NCI-H748 treated with DMSO at 0.1 percent for 48 hours (cell line): Measurements from ENCODE around the gene METTL6.
"Not testable (repeated sequence)": the region's sequence is repeated elsewhere in the genome, so short reads cannot be mapped to it uniquely, and the experiment has no call there.

ENCODE experiments used
- DNase-seq: peaks from one replicate; lab custom pipeline; 2025; lab: John Stamatoyannopoulos, UW

Gene METTL6, protein sequence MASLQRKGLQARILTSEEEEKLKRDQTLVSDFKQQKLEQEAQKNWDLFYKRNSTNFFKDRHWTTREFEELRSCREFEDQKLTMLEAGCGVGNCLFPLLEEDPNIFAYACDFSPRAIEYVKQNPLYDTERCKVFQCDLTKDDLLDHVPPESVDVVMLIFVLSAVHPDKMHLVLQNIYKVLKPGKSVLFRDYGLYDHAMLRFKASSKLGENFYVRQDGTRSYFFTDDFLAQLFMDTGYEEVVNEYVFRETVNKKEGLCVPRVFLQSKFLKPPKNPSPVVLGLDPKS

GRCh38 chr3:15427182-15427880 lies at the start of gene METTL6, which contains the start of gene EAF1:
METTL6 (minus strand) TSS chr3:15427544; CDS start chr3:15426511, 1,033 bp downstream.
EAF1 (plus strand) TSS chr3:15427598; CDS start chr3:15427780, 182 bp downstream.
- DNase-seq = peak; percentile 34

GRCh38 chr3:15476378-15476777 lies 49.0 kb upstream of the METTL6 start:
- DNase-seq = no peak

- DNase-seq = no peak
These were observed 47.8 kb upstream of the METTL6 start for GRCh38 chr3:15475161-15475560.

- no peak for DNase-seq
These were observed 44.5 kb upstream of the METTL6 start for GRCh38 chr3:15471861-15472260.

DNA sequence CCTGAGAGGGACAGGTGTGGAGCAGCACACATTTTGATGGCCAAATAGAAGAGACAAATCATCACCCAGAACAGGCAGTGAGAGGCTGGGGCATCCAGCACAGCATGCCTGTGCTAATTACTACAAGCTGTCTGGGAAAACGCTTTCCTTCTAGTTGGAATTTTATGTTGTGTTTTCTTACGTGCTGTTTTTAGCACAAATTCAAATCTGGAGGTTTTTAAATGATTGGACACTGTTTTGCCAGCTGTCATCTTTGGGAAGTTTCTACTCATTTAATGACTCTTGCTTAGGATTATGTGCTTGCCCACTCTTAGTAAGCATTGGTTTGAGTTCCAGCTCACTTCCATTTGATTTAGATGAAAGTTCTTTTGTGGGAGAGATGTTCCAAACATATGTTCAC lies 43.5 kb upstream of the METTL6 start:
- no peak for DNase-seq

- DNase-seq = no peak
These were observed 42.9 kb upstream of the METTL6 start for GRCh38 chr3:15470261-15470660.

DNA sequence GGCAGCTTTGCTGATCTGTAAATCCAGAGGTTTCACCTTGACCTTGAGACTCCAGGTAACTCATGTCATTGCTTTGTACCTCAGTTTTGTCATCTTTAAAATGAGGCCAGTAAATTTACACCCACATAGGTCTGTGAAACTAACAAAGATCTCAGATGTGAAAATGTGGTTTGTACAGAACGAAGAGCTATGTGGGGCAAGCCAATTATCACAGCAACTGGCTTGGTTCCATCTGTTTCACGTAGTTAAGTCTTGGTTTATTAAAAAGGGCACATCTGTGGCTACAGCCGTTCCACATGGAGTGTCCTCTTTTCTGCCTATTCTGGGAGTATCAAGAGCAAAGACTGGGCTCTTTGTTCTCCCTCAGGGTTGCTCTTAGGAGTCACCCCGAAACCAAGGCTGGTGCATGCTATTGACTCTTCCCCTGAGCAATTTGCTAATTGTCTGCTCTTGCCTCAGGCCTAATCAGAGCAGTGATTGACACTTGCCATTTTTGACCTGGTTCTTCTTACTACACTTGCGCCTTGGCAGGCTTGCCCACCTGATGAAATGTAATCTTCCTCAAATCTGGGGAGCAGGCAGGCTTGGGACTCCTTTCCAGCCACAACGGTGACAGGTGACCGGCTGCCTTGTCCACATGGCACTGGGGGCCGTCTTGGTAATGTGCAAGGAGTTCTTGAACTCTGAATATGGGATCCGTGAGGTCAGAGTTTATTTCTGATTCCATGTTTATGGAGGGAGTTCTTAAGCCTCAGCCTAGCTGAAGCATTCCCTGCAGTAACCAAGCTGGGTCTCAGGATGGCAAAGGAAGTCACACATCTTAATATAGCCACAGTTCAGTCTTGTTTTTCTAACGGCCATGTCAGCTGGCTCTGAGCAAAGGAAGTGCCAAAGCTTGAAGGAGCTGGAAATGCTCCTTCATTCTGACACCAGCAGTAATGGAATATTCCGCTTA lies 40.2 kb upstream of the METTL6 start:
- no peak for DNase-seq

DNA sequence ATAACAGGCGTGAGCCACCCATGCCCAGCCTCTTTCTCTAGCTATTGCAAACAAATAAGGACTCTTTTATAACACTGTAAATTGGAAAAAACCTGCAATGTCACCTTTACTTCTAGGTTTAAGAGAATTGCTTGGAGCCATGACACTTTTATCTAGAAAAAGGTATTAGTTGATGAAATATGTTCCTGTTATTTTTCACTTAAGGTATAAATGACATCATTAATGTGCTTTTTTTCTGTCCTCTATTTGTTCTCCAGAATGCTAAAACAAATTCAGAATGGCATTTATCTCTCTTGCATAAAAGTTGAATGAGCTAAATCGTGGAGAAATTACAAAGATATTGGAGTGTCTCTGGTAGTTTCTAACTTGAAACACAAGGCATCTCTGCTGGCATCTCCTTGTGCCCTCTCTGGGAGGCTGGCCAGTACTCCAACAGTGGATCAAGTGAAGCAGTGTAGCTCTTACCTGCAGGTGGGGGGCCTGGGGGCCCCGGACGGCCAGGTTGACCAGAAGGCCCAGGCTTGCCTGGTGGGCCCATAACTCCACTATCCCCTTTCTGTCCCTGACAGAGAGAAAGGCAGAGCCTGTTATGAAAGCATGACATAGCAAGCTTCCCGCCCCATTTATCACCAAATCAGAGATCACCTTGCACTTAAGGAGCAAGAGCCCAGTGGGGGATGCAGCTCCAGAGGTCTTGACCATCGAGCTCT lies 38.7 kb upstream of the METTL6 start:
- DNase-seq = no peak

DNA sequence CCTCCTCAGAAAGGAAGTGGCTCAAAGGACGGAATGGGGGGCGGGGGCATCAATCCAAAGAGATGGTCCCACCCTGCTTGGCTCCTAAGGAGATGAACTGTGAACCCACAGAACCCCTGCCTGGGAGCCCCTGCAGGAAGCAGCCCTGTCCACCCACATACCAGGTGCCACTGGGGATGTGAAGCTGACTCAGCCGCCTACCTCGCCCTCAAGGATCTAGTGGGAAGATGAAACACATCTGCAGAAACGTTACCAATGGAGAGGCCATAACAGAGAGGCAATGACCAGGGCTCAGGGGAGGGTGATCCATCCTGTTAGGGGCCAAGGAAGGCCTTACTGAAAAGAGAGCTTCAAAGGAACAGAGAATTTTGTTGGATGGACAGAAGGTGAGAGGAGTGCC lies 35.1 kb upstream of the METTL6 start:
- DNase-seq = no peak

GRCh38 chr3:15460891-15461531 lies 33.7 kb upstream of the METTL6 start:
- DNase-seq = no peak

DNA sequence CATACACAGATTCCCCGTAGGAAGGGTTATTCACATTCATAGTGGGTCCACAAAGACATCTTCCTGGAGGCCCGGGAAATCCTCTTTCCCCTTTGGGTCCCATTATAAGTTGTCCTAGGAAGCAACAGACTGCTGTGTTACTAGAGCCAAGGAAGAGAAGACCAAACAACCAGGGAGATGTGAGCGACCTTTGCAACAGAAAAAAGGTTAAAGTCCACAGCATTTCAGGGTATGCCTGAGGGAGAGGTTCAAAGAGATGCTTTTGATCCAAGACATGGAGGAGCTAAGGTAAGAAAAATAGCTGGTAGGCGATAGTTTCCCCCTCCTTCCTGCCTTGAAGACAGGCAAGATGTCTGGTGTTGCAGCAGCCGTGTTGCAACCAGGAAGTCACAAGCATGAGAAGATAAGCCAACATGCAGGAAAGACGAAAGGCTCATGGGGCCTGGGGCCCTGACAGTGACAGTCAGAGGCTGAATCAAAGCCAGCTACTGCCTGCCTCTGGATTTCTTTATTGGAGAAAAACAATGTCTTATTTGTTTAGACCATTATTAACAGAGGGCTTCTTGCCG lies 31.0 kb upstream of the METTL6 start:
- no peak for DNase-seq

GRCh38 chr3:15456915-15457314 lies 29.6 kb upstream of the METTL6 start:
- DNase-seq = not testable (repeated sequence)

DNA sequence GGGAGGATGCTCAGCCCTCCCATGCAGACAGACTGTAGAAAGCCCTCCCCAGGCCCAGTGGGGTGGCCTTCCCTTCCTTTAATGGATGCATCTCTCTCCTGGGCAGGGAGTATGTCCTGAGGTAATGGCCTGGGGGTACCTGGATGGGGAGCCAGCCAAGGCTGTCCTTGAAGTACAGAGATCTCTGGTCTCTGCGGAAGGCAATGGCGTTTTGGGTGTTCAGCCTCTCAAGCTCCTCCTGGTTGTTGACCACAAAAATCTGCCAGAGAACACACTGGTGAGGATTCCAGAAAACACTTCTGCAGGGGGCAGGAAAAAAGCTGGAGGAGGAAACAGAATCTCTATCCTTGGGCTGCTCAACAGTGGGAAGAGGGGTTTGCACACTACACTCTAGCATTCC lies 29.0 kb upstream of the METTL6 start:
- DNase-seq = no peak

- no peak for DNase-seq
These were observed 28.4 kb upstream of the METTL6 start for GRCh38 chr3:15455756-15456155.

- DNase-seq = no peak
These were observed 27.6 kb upstream of the METTL6 start for GRCh38 chr3:15454965-15455364.

- DNase-seq = no peak
These were observed 26.8 kb upstream of the METTL6 start for GRCh38 chr3:15453991-15454625.

GRCh38 chr3:15453501-15453900 lies 26.2 kb upstream of the METTL6 start:
- no peak for DNase-seq

DNA sequence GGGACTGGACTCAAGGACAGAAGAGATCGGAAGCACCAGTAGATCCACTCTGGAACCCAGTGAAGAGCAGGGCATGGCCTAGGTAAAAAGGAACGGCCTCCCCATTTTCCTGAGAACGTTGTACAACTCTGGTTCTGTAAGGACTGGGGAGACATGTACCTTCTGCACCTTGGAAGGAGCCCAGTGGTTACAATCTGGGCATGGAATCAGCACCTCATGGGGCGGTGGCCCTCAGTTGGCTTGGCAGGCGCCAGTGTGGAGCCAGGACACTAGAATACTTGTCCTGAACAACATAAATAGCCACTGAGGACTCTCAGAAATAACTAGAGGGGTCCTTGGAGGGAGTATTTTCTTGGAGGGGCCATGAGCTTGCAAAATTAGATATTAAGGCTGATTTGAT lies 25.6 kb upstream of the METTL6 start:
- no peak for DNase-seq

DNA sequence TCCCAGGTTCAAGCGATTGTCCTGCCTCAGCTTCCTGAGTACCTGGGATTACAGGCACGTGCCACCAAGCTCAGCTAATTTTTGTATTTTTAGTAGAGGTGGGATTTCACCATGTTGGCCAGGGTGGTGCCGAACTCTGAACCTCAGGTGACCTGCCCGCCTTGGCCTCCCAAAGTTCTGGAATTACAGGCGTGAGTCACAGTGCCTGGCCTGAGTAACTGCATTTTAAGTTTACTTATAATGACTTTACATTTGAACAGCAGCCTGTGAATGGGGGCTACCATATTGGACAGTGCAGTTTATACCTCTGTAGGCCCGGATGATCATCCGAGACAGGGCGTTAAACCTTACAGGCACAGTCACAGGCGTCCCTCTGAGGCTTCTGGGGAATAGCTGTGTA lies 24.8 kb upstream of the METTL6 start:
- DNase-seq = no peak
